CD4-positive, alpha-beta T cell treated with Interleukin-17A for 1 hour (primary cell): ENCODE data around the gene ALDH1L1.
"Not testable (repeated sequence)": the region's sequence is repeated elsewhere in the genome, so short reads cannot be mapped to it uniquely, and the experiment has no call there.

Source experiments
- DNase-seq: peaks from one replicate; pipeline ENCODE4 v3.0.0-alpha.2; 2020

Gene ALDH1L1

DNA sequence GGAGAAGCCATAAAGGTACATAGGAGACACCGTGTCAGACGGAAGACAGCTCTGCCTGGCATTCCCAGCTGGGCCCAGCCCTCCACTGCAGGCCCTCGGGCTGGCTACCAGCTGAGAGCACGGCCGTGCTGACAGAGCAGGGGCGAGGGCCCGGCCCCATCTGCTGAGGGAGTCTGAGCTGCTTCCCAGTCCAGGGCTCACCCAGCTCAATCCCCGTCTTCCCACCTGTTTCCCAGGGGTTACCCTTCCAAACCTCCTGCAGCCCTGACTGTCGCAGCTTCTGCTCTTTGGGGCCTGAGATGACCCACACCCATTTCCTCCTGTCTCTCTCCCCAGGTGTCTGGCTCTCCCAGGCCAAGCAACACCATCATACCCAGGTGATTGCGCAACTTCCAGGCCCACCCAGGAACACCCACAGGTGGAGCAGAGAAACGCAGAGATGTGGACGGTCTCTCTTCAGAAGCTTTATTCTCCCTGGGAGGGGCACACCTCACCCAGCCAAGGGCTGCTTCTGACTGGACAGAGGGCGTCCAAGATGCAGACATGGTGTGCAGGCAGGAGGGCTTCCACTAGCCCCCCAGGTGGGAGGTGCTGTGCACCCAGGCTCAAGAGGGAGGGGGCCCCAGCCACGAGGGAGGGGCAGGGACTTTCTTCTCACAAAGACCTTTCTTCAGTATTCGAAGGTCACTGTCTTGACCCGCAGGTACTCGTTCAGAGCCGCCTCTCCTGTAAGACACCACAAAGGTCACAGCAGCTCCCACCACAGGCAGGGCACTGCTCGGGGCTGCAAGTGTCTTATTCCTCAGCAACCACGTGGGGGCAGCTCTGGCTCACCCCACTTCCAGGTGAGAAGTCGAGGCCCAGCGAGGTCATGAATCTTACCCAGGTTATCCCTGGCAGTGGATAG, 77.0 kb downstream of the ALDH1L1 start:
- DNase-seq: no peak

GRCh38 chr3:126102530-126102951, 77.8 kb downstream of the ALDH1L1 start:
- no peak for DNase-seq

DNA sequence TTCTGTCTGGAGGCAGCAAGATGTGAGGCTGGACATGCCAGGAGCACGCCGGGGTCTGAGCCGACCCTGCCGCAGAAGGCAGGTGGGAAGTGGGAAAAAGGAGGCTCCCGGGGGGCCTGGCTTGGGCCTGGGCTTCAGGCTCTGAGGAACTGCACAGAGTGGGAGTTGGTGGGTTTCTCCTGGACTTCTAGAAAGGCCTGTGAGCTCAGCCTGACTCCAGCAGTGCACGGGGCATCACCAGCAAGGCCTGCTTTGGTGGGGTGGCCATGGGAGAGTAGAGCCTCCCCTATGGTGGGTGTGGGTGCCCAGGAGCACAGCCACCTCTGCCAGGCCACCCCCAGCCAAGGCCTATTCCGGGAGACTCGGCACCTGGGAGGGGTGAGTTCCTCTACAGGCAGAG, 78.4 kb downstream of the ALDH1L1 start:
- DNase-seq: no peak

GRCh38 chr3:126101521-126101982, 78.8 kb downstream of the ALDH1L1 start:
- DNase-seq: no peak

DNA sequence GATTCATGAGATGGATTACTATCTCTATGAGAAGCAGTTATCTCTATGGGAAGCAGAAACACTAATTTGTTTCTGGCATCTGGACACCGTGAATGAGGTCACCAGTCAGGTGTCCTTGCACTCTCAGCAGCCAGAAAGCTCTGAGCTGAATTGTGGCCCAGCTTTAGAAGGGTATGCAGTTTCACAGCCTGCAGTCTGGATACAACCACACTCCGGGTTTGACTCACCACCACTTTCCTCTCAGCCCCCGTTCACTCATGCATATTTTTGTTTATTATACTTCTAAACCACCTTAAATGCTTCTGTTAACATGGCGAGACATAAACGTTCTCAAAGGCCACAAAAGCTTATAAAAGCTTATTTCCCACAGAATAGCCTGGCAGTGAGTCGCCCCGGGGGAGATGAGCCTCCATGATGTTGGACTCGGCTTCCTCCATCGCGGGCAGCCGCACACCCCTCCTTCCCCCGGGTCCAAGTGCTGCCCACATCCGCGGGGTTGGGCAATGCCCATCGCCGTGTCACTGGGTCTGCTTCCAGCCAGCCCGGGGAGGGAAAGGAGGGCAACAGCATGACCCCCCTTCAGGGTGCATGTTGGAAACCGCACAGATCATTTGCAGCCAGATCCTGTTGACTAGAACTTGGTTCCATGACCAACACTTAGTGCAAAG, 79.6 kb downstream of the ALDH1L1 start:
- no peak for DNase-seq

- DNase-seq: no peak
These were observed 80.1 kb downstream of the ALDH1L1 start for GRCh38 chr3:126100269-126100633.

DNA sequence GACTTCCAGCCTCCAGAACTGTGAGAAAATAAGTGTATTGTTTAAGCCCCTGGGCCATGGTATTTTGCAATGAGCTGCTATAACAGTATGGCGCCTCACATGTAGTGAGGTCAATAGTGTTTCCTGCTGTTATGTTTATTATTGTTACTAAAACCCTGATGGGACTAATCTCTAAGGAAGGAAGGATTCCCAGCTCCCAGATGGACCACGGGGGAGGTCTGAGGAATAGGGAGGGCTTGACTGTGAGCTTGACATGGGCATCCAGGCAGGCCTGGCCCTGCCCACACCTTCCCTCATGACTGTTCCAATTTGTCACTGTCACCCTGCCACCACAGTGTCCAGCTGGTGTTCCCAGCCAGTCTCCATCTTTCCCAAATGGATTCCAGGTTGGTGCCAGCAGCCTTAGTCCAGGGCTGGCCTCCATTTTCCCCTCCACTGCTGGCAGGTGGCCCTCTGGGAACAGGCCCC, 82.0 kb downstream of the ALDH1L1 start:
- no peak for DNase-seq

- DNase-seq: no peak
These were observed 82.6 kb downstream of the ALDH1L1 start for GRCh38 chr3:126097801-126098200.

DNA sequence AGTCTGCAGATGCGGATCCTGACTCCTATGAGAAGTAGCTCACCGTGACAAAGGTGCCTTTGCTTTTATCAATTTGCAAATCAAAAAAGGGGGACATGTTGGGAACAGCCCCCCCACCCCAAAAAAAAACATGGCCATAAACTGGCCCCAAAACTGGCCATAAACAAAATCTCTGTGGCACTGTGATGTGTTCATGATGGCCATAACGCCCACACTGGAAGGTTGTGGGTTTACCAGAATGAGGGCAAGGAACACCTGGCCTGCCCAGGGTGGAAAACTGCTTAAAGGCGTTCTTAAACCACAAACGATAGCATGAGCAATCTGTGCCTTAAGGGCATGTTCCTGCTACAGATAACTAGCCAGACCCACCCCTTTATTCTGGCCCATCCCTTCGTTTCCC, 84.1 kb downstream of the ALDH1L1 start:
- not testable (repeated sequence) for DNase-seq

DNA sequence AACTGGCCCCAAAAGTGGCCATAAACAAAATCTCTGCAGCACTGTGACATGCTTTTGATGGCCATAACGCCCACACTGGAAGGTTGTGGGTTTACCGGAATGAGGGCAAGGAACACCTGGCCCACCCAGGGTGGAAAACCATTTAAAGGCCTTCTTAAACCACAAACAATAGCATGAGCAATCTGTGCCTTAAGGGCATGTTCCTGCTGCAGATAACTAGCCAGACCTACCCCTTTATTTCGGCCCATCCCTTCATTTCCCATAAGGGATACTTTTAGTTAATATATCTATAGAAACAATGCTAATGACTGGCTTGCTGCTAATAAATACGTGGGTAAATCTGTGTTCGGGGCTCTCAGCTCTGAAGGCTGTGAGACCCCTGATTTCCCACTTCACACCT, 88.3 kb downstream of the ALDH1L1 start:
- DNase-seq: not testable (repeated sequence)

DNA sequence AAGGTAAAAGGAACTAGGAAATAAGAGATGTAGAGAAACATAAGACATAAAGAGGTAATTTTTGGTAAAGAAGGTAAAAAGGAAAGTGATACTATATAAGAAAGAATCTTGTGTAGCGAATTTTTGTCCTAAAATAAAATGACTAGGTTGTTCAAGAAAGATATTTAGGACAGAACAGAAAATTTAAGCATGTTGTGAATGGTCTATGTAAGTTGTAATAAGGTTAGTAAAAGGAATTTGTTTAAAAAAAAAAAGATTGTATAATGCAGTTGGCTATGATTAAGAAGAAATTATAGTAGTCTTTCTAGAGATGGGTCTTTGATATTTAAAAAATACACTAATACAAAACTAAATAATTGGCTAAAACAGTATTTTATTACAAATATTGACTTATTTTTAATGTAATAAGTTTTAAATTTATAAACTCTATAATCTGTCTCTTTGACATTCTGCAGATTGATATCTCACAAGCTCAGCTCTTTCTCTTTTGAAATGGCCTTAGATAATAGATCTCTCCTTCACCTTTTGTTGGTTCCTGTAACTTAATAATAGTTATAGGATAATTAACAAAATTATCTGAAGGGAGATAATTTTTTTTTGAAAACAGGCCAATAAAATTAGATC, 92.7 kb downstream of the ALDH1L1 start:
- no peak for DNase-seq

DNA sequence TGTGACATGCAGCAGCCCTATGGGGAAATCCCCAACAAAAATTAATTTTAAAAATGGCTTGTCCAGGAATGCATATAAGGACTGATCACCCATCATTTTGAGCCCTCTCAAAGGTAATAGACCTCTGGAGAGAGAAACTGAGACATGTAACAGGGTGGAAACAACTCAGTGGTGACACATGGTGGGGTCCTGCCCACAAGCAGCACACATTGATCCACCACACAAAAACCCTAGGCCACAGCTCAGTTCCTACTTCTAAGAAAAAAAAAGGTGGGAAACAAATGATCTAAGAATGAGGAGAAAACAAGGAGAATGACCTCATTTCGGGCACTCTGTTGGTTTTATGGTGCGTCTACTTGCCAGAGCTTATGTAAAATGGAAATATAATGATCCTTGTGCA, 94.5 kb downstream of the ALDH1L1 start:
- no peak for DNase-seq

- no peak for DNase-seq
These were observed 95.1 kb downstream of the ALDH1L1 start for GRCh38 chr3:126085276-126085675.

- DNase-seq: no peak
These were observed 95.6 kb downstream of the ALDH1L1 start for GRCh38 chr3:126084768-126085180.

- peak; percentile 84 for DNase-seq
These were observed 96.2 kb downstream of the ALDH1L1 start, which contains the start of gene SLC41A3 for GRCh38 chr3:126083913-126084767. Gene SLC41A3 (minus strand): TSS chr3:126084124. CDS start chr3:126068219, 15,905 bp downstream.

GRCh38 chr3:126083511-126083912, 96.9 kb downstream of the ALDH1L1 start:
- peak; percentile 46 for DNase-seq

DNA sequence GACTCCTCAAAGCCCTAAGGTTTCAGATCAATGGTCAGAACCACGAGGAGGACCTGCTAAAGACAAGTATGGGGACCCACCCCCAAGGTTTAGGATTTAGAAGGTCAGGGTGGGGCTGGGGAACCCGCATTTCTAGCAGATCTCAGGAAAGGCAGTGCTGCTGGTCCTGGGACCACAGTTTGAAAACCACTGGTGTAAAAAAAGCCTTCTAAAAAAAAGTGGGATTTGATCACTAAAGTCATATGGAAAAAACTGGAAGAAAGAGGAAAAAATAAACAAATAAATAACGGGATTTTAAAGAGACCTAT, 97.3 kb downstream of the ALDH1L1 start:
- DNase-seq: no peak

DNA sequence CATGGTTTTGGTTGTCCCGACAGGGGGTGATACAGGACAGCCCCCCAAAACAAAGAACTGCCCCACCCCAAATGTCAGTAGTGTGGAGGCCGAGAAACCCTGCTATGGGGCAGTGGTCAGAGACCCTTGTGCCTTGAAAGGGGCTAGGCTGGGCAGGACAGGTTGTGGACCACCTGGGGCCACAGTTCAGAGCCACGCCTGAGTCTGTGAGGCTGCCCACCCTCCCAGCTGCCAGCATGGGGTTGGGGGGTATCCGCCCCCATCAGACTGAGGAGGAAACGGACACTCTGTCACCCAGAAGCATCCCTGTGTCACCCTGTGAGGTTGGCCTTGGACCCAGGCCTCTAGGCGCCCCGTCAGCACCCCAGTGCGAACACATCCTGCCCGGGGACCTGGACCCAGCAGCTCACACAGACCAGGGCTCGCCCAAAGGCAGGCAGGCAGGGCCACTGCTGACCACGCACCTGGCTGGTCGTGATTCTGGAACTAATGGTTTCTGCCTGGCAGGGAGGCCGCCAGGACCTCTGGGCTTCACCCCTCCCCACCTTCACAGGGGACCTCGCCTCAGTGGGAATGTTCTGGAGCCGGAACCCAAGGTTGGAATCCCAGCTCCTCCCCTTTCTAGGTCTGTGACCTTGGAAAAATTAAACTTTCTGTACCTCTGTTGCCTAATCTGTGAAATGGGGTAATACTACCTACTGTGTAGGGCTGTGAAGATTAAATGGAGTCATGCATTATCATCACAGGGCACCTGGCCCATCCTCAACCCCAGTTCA, 97.8 kb downstream of the ALDH1L1 start:
- DNase-seq: no peak

DNA sequence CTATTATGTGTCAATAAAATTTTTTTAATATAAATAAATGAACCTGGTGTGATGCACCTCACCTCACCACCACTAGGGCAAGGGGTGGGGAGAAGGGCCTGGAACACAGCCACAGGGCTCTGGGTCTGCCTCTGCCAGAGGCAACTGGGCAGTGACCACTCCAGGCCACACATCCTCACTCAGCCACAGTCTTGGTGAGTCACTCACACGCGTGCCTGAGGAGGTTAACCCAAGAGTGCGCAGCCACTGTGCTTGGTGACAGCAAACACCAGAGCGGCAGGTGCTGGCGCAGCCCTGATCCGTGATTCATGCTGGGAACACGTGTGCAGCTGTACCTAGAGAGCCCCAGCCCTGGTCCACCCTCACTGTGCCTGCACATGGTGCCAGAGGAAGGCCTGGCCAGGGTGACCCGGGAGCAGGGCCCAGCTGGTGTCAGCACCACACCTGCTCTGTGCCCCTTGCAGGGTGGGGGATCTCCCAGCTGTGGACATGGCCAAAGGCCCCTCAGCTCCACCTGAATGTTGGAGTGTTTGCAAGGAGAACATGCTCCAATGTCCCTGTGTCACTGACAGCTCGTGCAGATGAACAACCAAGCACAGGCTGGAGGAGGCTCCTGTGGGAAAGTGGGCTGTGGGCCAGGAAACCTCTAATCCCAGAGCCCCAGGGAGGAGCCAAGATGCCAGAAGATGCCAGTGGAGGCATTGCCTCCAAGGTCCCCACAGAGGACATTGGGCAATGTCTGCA, 98.6 kb downstream of the ALDH1L1 start:
- DNase-seq: peak; percentile 23

DNA sequence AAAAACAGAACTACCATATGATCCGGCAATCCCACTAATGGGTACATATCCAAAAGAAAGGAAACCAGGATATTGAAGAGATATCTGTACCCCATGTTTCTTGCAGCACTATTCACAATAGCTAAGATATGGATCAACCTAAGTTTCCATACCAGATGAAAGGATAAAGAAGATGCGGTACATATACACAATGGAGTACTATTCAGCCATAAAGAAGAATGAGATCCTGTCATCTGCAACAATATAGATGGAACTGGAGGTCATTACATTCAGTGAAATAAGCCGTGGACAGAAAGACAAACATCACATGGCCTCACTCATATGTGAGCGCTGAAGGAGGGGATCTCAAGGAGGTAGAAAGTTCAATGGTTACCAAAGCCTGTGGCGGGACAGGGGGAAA, 99.4 kb downstream of the ALDH1L1 start:
- no peak for DNase-seq

- no peak for DNase-seq
These were observed 101.5 kb downstream of the ALDH1L1 start for GRCh38 chr3:126078866-126079265.
